Measurements from ENCODE around the gene STK39.

DNA sequence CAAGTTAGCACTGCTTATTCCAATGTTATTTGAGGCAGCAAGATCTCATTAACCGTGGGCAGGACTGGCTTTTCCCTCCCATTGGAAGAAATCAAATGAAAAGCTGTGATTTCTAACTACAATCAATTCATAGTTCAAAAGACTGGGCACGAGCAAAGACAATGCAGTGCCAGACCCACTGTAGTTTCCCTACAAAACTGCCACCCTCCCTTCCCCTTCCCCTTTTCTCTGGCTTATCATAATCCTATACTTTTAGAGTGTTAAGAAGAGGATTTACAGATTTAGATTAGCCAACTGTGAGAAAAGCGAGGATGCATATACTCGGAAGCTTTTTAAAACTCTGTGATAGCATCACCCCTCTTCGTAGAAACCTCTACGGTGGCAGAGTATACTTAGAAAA, 260.4 kb downstream of the STK39 start:
- no peak for TF ChIP-seq EP300 (IDR thresholded peaks at IDR 0.05)
- no peak for TF ChIP-seq CTCF (IDR thresholded peaks at IDR 0.05)
